Stimulated activated naive CD4-positive, alpha-beta T cell treated with Interleukin-2 at 50 U/mL for 16 hours (primary cell): ENCODE data around the gene ANXA8L1.
"Not testable (repeated sequence)": the region's sequence is repeated elsewhere in the genome, so short reads cannot be mapped to it uniquely, and the experiment has no call there.

Source experiments
- DNase-seq: peaks from one replicate; lab custom pipeline; 2025; lab: John Stamatoyannopoulos, UW

The ANXA8L1 gene

DNA sequence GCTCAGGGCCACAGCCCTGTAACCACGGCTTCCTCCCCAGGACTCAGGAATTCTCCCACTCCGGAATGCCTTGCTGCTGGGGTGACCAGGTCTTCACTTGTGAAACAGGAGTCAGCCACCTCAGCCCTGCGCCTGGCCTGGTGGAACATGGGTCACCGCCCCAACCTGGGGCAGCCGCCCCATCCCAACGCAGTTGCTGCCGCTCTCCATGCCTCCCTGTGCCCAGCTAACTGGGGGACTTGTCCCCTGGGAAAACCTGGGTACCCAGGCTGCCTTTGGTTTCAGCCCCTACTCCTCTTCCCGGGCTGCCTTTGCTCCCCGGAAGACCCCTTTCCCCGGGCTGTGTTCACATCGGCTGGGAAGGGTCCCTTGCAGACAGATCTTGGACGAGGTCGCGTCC is 22.2 kb downstream of the ANXA8L1 start:
- DNase-seq, result not testable (repeated sequence)

DNA sequence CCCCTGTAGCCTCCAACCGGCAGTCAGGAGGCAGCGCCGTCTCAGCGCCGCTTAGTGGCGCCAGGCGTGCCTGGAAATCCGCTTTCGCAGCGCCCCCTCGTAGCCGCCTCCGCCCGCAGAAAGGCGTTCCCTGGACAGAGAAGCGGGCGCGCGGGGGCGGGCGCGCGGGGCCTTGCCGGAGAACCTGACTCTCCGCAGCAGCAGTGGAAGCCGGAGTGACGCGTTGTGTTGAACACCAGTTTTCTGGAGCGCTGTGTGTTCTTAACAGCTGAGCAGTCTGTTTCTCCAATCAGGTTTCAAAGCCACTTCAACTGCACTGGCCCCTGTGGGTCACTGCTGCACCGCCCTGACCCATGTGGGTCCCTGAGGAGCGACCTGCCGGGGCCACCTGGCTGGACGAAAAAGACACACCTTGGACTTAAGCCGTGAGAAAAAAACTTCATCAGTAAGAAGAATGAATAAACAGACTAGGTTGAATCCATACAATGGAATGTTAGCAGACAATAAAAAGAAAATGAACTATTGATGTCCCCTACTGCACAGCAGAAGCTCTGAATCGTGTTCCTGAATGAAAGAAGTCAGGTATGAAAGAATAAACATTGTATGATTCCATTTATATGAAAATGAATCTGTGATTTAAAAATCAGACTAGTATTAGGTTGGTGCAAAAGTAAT is 22.8 kb downstream of the ANXA8L1 start:
- not testable (repeated sequence) for DNase-seq

DNA sequence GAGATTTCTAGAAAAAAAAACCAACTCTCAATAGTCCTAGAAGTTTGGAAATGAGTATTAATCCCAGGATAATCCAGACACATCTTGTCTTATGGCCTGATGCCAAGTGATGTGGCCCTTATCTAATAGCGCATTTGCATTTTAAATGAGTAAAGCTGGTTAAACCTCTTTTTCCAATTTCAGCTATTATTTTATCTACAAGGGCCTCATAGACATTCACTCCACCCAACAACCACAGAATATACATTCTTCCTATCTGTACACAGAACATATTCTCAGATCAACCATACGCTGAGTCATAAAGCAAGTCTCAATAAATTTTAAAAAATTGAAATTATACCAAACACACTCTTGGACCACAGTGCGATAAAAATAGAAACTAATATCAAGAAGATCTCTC is 34.0 kb downstream of the ANXA8L1 start:
- not testable (repeated sequence) for DNase-seq

DNA sequence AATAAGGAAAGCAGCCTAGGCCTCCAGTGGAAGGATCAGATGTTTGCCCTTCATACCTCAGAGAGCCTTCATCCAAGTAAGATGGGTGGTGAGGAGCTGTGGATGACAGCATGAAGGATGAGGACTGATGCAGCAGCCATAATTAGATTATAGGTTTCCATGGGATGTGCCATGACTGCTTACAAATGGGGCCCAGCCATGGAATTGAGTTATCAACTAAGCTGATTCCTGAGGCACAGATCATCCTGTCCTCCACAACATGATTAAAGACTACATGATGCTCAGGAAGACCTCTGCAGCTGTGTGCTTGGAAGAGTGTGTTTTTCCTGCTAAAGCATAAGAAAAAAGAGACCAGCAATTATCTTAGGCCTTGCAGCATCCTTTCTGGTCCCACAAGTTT is 35.5 kb downstream of the ANXA8L1 start:
- DNase-seq, result not testable (repeated sequence)

DNA sequence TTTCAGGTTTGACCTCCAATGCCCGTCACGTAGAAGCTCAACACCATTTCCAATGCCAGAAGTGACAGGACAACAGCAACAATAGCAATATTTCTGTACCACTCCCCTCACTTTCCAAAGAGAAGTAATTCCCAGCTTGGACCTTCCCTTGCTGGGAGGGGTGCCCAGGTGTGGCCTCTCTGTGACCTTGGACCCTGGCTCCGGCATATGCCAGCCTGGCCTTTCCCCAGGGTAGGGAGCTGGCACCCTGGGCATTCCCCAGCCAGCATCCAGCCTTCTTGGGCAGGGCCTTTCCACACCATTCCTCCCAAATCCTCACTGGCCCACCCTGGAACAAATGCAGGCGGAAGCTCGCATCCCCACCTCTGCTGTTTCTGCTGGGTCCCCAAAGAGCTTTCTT is 37.1 kb downstream of the ANXA8L1 start:
- not testable (repeated sequence) for DNase-seq

DNA sequence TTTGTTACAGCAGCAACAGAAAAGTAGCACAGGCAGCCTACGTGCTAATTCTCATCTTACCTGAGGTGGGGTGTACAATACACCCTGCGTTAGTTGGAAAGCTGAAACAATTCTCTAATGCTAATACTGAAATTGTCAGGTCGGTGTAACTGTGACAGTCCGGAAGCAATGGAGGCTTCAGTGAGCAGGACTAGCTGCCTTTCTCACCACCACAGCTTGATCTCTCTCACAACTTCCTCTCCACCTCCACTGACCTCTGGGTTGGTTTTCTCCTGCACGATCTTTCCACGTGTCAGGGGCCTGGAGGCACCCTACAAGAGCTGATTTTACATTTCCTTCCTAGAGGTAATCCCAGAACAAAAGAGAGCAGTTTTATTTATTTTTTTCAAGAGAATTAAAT is 39.7 kb downstream of the ANXA8L1 start:
- DNase-seq, result not testable (repeated sequence)

DNA sequence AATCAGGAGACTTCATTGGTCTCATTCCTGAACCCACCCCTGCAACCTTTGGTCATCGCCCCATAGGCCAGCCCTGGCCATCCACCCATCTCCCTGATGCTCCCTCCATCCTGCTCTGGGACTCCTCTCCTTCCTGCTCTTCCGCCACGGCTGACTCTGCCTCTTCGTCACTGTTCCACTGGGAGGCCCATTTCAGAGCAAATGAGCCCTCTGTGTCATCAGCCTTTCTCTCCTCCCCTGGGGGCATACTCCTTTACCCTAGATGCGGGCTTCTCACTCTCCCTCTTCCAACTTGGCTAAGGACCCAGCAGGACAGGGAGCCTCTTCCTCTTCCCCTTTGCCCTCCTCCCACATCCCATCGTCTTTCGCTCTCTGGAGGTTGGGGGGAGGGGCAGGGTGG is 42.7 kb downstream of the ANXA8L1 start:
- not testable (repeated sequence) for DNase-seq

DNA sequence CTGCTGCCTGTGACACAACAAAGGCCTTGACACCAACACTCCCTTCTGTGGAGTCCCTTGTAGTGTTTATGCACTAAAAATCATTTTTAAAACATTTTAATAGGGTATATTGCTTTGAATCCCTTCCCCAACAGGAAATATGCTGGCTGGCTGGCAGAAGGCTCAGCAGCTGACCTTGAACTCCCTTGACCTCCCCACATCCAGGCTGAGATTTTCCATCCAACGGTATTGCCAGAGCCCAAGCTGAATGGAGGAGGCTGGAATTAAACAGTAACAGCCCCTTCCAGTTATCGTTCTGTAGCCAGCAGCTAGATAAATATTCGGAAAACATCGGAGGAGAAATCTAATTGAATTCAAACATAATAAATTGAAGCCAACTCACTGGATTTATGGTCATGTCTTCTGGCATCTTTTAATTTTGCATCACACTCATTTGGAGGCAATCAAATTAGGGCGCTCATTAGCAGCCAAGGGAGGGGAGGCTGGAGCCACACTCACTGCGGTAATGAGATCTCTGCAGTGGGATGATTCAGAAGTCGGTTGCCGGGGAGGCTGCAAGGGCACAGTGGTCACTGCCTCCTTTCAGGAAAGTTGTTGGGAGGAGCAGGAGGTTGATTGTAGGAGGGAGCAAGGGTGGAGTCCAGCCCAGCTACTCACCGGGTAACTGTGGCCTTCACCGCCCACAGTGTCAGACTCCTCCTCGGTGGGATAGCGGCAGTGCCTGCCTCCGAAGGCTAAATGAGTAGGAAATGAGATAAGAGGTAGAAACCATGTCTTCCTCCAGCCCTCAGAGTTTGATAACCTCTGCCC is 44.2 kb downstream of the ANXA8L1 start:
- DNase-seq, result not testable (repeated sequence)

DNA sequence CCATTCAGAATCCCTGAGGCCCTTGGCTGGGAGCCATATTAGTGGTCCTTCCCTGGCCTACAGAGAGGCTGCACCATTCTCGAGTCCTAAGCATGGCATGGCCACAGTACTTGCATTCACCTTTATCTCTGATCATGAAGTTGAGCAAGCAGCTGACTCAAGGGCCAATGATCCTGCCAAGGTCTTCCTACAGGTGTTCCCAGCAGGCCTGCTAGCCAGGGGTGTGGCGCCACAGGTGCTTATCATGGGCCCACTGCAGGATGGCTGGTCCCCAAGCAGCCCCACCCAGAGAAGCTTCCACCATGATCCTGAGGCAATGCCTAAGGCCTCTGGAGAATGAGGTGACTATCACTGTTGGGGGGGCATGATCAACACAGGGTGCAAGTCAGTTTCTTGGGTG is 48.0 kb downstream of the ANXA8L1 start:
- DNase-seq, result not testable (repeated sequence)

DNA sequence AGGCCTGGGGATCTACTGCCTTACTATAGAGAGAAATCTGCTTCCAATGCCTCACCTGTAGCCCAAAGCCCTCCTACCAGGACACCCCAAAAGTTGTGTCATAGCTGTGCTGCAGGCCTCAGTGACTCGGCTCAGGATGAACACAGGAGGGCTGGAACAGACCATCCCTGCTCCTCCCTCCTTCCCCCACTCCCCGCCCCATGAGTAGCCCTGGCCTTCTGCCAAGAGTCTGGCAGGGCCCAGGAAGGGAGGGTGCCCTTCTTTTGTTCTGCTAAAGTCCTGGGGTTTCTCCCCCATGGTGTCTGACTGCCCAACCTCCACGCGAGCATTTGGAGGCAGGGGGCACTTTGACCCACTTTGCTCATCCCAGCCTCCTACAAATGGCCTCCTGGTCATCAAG is 65.4 kb downstream of the ANXA8L1 start:
- DNase-seq, result not testable (repeated sequence)
